IMR-90 (cell line): ENCODE measurements around the gene DMD.

ENCODE experiments used
- BHLHE40 ChIP-seq: fragments of 150-350 bp; IDR thresholded peaks from 2 replicates; pipeline ENCODE4 v1.6.1; 2016; ENCODE audit warnings: mild to moderate bottlenecking, low read depth, low read length
- CEBPB ChIP-seq: IDR thresholded peaks from 2 replicates; pipeline ENCODE4 v1.6.1; 2012; ENCODE audit warnings: low read depth, low read length, improper control_type of control experiment
- FOS ChIP-seq: fragments of 150-350 bp; IDR thresholded peaks from 2 replicates; pipeline ENCODE4 v1.6.1; 2016; ENCODE audit warnings: low read depth, low read length
- MAFK ChIP-seq: IDR thresholded peaks from 2 replicates; pipeline ENCODE4 v1.6.1; 2012; ENCODE audit warnings: low read depth, low read length, improper control_type of control experiment
- MXI1 ChIP-seq: IDR thresholded peaks from 2 replicates; pipeline ENCODE4 v1.6.1; 2012; ENCODE audit warnings: low read depth, mild to moderate bottlenecking, low read length, moderate library complexity, borderline replicate concordance
- POLR2A ChIP-seq: IDR thresholded peaks from 2 replicates; pipeline ENCODE4 v1.6.1; 2012; ENCODE audit warnings: mild to moderate bottlenecking, low read depth, low read length
- RFX5 ChIP-seq: IDR thresholded peaks from 2 replicates; pipeline ENCODE4 v1.8.0; 2012; ENCODE audit warnings: low read depth, mild to moderate bottlenecking, low read length, moderate library complexity
- SMC3 ChIP-seq: fragments of 150-350 bp; IDR thresholded peaks from 2 replicates; pipeline ENCODE4 v1.6.1; 2016; ENCODE audit warnings: low read depth, mild to moderate bottlenecking, antibody characterized with exemption, low read length, moderate library complexity
- TF ChIP-seq, protein P1 (sequence below): conservative IDR thresholded peaks from 2 replicates; pipeline ENCODE4 v1.5.1; 2012; ENCODE audit warnings: mild to moderate bottlenecking, low read depth, low read length, improper control_type of control experiment

DNA sequence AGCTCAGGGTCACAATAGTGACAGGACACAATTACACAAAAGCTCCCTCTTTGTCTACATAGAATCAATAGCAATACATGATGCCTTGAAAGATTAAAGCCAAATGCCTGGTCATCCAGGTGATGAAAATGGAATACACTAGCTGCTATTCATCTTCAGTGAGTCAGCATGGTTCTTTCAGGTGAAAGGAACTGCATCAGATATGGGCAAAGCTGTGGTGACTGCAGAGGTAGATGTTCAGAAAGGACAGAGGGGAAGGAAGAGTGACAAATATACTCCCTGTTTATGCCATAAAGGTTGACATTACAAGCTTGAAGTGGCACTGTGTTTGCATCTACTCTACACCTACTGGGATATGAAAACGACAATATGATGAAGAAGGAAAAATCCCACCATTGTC, 2119.5 kb downstream of the DMD start:
- TF ChIP-seq MXI1, result no peak
- TF ChIP-seq, protein P1, sequence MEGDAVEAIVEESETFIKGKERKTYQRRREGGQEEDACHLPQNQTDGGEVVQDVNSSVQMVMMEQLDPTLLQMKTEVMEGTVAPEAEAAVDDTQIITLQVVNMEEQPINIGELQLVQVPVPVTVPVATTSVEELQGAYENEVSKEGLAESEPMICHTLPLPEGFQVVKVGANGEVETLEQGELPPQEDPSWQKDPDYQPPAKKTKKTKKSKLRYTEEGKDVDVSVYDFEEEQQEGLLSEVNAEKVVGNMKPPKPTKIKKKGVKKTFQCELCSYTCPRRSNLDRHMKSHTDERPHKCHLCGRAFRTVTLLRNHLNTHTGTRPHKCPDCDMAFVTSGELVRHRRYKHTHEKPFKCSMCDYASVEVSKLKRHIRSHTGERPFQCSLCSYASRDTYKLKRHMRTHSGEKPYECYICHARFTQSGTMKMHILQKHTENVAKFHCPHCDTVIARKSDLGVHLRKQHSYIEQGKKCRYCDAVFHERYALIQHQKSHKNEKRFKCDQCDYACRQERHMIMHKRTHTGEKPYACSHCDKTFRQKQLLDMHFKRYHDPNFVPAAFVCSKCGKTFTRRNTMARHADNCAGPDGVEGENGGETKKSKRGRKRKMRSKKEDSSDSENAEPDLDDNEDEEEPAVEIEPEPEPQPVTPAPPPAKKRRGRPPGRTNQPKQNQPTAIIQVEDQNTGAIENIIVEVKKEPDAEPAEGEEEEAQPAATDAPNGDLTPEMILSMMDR, result no peak
- no peak for TF ChIP-seq SMC3
- TF ChIP-seq BHLHE40, result no peak
- no peak for TF ChIP-seq CEBPB
- TF ChIP-seq RFX5, result no peak
- TF ChIP-seq MAFK, result no peak
- no peak for TF ChIP-seq POLR2A
- TF ChIP-seq FOS, result no peak
